Cardiac fibroblast (primary cell): Measurements from ENCODE around the gene FAM20C.
A peak's percentile ranks its signal among the peaks of the same experiment; 100 is the strongest.

ENCODE experiments used
- DNase-seq, 2 donors: peaks; one replicate each; pipeline versions ENCODE4 v3.0.0 to v3.0.0-alpha.2; 2010; ENCODE audit warnings: low read depth in 2 of 2
- H3K4me3 ChIP-seq, 2 donors: replicated peaks in 1 of 2; 1 replicate in 1 of 2; 2 replicates in 1 of 2; pipeline ENCODE4 v1.5.1; 2011; ENCODE audit warnings: low read depth in 2 of 2, low read length in 2 of 2, mild to moderate bottlenecking in 2 of 2, moderate library complexity in 1 of 2
- TF ChIP-seq, protein P1 (sequence below): IDR thresholded peaks from one replicate; pipeline ENCODE4 v1.5.1; 2011; ENCODE audit warnings: low read depth, mild to moderate bottlenecking, low read length, inconsistent platforms

FAM20C gene

DNA sequence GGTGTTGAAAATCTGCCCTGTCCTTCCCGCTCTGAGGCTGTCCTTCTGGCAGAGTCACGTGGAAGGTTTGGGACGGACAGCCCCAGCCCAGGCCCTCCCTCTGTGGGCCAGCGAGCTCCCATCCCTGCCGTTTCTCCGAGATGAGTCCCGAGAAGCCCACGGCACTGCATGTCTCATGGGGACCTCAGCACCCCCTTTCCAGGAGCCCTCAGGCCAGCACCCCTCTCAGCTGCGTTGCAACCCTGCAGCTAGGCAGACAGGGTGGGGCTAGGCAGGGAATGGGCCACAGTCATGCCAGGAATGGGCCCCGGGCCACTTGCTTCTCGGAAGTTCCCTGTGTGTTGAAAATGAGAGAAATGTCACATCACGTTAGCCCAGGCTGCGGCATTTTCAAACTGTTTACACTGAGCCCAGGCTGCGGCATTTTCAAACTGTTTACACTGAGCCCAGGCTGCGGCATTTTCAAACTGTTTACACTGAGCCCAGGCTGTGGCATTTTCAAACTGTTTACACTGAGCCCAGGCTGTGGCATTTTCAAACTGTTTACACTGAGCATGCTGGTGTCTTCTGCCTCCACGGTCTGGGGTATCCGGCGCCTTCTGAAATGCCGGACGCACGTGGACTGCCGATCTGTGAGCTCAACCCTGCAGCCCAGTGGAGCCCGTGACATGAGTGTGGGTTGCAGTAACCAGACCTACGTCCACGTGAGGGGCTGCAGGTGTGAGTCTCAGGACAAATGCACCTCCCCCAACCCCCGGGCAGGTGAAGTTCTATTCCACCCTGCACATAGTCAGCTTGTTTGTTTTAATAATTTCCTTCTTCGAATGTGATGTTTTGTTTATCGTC, 42.6 kb downstream of the FAM20C start:
- TF ChIP-seq, protein P1, sequence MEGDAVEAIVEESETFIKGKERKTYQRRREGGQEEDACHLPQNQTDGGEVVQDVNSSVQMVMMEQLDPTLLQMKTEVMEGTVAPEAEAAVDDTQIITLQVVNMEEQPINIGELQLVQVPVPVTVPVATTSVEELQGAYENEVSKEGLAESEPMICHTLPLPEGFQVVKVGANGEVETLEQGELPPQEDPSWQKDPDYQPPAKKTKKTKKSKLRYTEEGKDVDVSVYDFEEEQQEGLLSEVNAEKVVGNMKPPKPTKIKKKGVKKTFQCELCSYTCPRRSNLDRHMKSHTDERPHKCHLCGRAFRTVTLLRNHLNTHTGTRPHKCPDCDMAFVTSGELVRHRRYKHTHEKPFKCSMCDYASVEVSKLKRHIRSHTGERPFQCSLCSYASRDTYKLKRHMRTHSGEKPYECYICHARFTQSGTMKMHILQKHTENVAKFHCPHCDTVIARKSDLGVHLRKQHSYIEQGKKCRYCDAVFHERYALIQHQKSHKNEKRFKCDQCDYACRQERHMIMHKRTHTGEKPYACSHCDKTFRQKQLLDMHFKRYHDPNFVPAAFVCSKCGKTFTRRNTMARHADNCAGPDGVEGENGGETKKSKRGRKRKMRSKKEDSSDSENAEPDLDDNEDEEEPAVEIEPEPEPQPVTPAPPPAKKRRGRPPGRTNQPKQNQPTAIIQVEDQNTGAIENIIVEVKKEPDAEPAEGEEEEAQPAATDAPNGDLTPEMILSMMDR: no peak
- DNase-seq: peak in 1 of 2 donors; percentile 21
- H3K4me3 ChIP-seq: no peak overlapping the region

DNA sequence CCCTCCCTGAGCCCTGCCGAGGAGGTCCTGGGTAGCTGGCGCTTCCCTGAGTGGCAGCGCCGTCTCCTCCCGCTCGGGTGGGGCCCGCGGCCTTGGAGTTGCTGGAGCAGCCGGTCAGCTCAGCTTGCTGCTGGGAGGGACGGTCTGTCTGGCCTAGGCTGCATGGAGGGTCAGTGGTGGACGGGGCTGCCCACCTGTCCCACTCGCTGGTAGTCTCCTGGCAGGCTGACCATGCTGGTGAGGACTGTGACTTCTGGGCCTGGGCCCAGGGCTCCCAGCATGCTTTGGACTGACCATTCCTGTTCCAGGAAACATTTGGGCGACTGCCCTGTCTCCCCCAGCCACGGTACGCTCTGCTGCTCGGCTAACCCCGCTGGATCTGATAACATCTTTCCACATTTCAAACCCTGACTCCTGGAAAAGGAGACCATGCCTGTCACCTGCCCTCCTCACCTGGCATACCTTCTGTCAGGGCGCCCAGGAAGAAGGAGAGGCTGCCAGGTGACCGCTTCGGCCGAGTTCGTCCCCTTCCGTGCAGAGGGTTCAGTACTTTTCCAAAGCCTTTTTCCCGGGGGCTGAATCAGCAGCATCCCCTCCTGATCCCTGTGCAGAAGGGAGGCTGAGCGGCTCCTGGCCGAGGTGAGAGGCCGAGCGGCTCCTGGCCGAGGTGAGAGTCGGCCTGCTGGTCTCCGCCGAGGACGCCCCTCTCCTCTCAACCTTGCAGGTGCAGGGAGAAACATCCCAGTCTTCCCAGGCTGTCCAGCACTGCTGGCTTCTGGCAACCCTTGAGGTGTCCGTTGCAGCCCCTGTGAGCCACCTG, 43.4 kb downstream of the FAM20C start:
- TF ChIP-seq, protein P1: no peak
- H3K4me3 ChIP-seq: no peak overlapping the region
- DNase-seq: no peak

DNA sequence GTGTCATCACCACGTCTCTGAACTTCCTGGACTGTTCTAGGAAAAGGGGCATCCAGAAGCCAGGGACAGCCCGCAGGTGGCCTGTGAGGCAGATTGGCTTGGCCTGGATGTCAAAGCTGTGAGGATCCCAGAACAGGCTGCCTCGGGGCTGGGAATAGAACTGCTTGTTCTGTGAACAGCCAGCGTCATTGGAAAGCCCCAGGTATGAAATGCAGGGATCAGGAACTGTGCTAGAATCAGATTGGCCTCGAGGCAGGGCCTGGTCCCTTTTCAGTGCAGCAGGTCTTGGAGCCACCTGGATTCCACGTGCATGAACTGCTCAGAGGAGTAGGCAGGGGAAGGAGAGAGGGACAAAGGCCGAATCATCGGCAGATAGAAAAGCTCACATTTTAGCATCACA, 44.6 kb downstream of the FAM20C start:
- DNase-seq: no peak
- TF ChIP-seq, protein P1: no peak
- H3K4me3 ChIP-seq: no peak overlapping the region

- DNase-seq: no peak
- no peak overlapping the region for H3K4me3 ChIP-seq
- TF ChIP-seq, protein P1: no peak
Measured at GRCh38 chr7:237385-237784, 45.0 kb downstream of the FAM20C start.

DNA sequence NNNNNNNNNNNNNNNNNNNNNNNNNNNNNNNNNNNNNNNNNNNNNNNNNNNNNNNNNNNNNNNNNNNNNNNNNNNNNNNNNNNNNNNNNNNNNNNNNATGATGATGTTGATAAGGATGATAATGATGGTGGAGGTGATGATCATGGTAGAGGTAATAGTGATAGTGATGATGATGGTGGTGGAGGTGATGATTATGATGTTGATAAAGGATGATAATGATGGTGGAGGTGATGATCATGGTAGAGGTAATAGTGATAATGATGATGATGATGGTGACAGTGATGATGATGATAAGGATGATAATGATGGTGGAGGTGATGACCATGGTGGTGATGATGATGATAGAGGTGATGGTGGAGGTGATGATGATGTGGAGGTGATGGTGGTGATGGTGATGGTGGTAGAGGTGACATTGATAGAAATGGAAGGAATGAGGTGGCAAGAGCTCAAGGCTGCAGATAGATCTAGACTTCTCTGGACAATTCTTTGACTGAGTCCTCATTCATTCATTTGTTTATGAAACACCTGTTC, 47.8 kb downstream of the FAM20C start:
- H3K4me3 ChIP-seq: no peak overlapping the region
- no peak for DNase-seq
- TF ChIP-seq, protein P1: no peak

- no peak overlapping the region for H3K4me3 ChIP-seq
- TF ChIP-seq, protein P1: no peak
- DNase-seq: no peak
Measured at GRCh38 chr7:240887-241421, 48.6 kb downstream of the FAM20C start.
